ENCODE results near the gene PDZRN4. TPM values are rescaled to one million over a fixed set of nuclear protein-coding genes. Genes with fewer than 3 reads are reported as not detected.
"Not testable (repeated sequence)": the region's sequence is repeated elsewhere in the genome, so short reads cannot be mapped to it uniquely, and the experiment has no call there.

PDZRN4 gene
- total RNA-seq, 4 donors from 2014 or later: 0.42 to 4.4 (median 2.4) TPM

DNA sequence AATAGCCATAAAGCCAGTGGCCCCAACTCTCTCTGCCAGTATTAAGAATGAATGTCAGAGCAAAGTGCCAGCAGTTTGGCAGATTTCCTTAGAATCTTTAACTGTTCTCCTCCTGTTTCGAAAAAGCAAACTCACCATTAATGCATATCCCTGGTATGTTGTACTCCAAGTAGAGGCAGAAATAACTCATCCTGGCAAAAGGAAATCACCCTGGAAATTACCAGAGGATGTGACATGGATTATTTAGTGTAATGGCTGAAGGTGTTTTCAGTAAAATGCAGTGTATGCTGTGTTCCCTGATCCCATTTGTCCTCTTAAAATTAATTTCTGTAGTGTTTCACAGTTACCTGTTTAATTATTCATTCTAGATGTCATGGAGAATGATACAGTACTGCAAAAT, 105.3 kb downstream of the PDZRN4 start:
- 82% methylated on average over 1 of the region's 1 CpG for WGBS
- no peaks in the 10 kb centered on the region for H3K4me1 ChIP-seq
- no peak overlapping the region for H3K4me3 ChIP-seq
- no peaks in the 10 kb centered on the region for H3K9me3 ChIP-seq
- no peaks in the 10 kb centered on the region for H3K36me3 ChIP-seq
- TF ChIP-seq EP300 (IDR thresholded peaks at IDR 0.05): no peak
- TF ChIP-seq POLR2AphosphoS5 (IDR thresholded peaks at IDR 0.05): no peak
- no peak for TF ChIP-seq POLR2A (IDR thresholded peaks at IDR 0.05)
- H3K27me3 ChIP-seq: no peaks in the 10 kb centered on the region
- DNase-seq (ENCODE audit: low spot score in 2 of 2): no peak
- no peak overlapping the region for H3K27ac ChIP-seq

DNA sequence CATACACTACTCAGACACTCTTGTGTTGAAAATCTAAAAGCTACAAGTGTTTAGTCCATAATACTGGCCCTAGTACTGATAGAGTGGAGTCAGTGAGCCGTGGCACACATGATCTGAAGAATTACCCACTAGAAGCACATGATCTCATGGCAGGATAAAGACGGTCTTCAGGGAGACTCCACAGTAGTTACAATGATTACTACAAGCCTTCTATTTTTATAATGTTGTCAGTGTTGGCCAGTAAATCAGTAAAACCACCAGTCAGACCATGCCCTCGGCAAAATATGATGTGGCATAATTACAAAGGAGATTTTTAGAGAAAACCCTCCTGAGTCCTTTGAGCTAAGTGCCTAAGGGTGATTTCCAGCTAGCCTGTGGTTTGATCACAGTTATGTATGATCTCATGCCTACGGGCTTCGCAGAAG, 114.9 kb downstream of the PDZRN4 start:
- Histone ChIP-seq H3K27me3 (no peaks in the 10 kb centered on the region), H3K4me1 (no peaks in the 10 kb centered on the region), H3K4me3 (no peak overlapping the region), H3K36me3 (no peaks in the 10 kb centered on the region), H3K27ac (no peak overlapping the region), H3K9me3 (no peaks in the 10 kb centered on the region)
- TF ChIP-seq EP300 (IDR thresholded peaks at IDR 0.05) (no peak), POLR2AphosphoS5 (IDR thresholded peaks at IDR 0.05) (no peak), POLR2A (IDR thresholded peaks at IDR 0.05) (no peak)
- TF ChIP-seq, protein P1, sequence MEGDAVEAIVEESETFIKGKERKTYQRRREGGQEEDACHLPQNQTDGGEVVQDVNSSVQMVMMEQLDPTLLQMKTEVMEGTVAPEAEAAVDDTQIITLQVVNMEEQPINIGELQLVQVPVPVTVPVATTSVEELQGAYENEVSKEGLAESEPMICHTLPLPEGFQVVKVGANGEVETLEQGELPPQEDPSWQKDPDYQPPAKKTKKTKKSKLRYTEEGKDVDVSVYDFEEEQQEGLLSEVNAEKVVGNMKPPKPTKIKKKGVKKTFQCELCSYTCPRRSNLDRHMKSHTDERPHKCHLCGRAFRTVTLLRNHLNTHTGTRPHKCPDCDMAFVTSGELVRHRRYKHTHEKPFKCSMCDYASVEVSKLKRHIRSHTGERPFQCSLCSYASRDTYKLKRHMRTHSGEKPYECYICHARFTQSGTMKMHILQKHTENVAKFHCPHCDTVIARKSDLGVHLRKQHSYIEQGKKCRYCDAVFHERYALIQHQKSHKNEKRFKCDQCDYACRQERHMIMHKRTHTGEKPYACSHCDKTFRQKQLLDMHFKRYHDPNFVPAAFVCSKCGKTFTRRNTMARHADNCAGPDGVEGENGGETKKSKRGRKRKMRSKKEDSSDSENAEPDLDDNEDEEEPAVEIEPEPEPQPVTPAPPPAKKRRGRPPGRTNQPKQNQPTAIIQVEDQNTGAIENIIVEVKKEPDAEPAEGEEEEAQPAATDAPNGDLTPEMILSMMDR (IDR thresholded peaks at IDR 0.05): no peak
- DNase-seq (ENCODE audit: low spot score in 2 of 2): no peak
- WGBS: 71% methylated on average over 5 of the region's 5 CpGs

DNA sequence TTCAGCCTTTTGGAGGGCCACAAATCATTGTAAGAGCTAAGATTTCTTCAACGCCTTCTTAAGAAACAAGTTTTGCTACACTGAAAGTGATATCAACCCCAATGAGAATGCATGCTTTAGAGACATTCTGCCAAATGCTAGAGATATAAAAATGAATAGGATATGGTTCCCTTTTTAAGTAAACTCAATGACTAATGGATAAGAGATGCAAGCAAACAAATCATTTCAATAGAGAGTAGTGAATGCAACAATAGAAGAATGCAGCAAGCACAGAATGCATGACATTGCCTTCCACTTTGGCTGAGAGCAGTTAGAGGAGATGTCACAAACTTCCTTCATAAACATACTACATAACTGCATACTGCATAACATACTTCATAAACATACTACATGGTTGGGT, 116.4 kb downstream of the PDZRN4 start:
- H3K9me3 ChIP-seq: no peaks in the 10 kb centered on the region
- no peaks in the 10 kb centered on the region for H3K36me3 ChIP-seq
- no peaks in the 10 kb centered on the region for H3K4me1 ChIP-seq
- no peak for TF ChIP-seq POLR2A (IDR thresholded peaks at IDR 0.05)
- no peak for TF ChIP-seq POLR2AphosphoS5 (IDR thresholded peaks at IDR 0.05)
- TF ChIP-seq EP300 (IDR thresholded peaks at IDR 0.05): no peak
- TF ChIP-seq, protein P1 (IDR thresholded peaks at IDR 0.05): no peak
- DNase-seq (ENCODE audit: low spot score in 2 of 2): no peak
- H3K27ac ChIP-seq: no peak overlapping the region
- no peak overlapping the region for H3K4me3 ChIP-seq
- no peaks in the 10 kb centered on the region for H3K27me3 ChIP-seq
- WGBS: 93% methylated on average over 1 of the region's 1 CpG

DNA sequence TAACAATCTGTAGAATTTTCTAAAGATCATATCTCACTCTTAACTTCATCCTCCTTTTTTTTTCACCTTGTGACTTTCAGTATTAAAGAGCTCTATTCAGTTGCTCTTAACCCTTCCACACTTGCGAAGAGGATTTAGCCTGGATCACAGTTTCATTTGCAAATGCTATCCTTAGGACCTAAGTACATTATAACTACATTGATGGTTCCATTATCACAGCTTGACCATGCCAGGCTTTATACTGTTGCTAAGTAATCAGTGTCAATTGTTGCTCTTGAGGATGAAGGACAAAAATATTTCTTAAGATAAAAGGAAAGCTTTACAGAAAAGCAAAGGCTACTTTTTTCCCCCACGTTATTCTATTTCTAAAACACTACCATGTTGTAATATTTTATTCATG, 122.2 kb downstream of the PDZRN4 start:
- Histone ChIP-seq H3K9me3 (no peaks in the 10 kb centered on the region), H3K4me3 (no peak overlapping the region), H3K4me1 (no peaks in the 10 kb centered on the region), H3K27me3 (no peaks in the 10 kb centered on the region), H3K36me3 (no peaks in the 10 kb centered on the region), H3K27ac (no peak overlapping the region)
- 91% methylated on average over 2 of the region's 2 CpGs for WGBS
- TF ChIP-seq EP300 (IDR thresholded peaks at IDR 0.05): no peak
- TF ChIP-seq POLR2A (IDR thresholded peaks at IDR 0.05): no peak
- no peak for TF ChIP-seq POLR2AphosphoS5 (IDR thresholded peaks at IDR 0.05)
- TF ChIP-seq, protein P1 (IDR thresholded peaks at IDR 0.05): no peak
- no peak for DNase-seq (ENCODE audit: low spot score in 2 of 2)

DNA sequence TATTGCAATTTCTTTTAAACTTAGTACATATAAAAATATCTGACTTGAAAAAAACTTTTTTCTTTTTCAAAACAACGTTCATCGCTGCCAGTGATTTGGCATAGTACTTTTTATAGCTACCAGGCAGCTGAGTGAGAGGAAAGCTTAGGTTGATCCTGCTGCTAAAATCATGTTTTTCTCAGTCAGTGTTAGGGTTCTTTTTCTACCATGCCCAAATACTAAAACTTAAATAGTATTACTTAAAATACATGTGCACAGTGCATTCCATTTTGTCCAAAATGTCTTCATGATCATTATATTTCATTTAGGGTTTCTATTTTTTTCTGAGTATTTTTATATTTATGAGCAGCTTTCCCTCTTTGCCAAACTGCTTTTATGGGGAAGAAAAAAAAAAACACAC, 123.8 kb downstream of the PDZRN4 start:
- no peak for DNase-seq (ENCODE audit: low spot score in 2 of 2)
- H3K36me3 ChIP-seq: no peaks in the 10 kb centered on the region
- no peaks in the 10 kb centered on the region for H3K9me3 ChIP-seq
- 74% methylated on average over 2 of the region's 2 CpGs for WGBS
- H3K4me3 ChIP-seq: no peak overlapping the region
- TF ChIP-seq, protein P1 (IDR thresholded peaks at IDR 0.05): no peak
- TF ChIP-seq POLR2AphosphoS5 (IDR thresholded peaks at IDR 0.05) (no peak), EP300 (IDR thresholded peaks at IDR 0.05) (no peak), POLR2A (IDR thresholded peaks at IDR 0.05) (no peak)
- no peaks in the 10 kb centered on the region for H3K27me3 ChIP-seq
- no peak overlapping the region for H3K27ac ChIP-seq
- H3K4me1 ChIP-seq: no peaks in the 10 kb centered on the region

DNA sequence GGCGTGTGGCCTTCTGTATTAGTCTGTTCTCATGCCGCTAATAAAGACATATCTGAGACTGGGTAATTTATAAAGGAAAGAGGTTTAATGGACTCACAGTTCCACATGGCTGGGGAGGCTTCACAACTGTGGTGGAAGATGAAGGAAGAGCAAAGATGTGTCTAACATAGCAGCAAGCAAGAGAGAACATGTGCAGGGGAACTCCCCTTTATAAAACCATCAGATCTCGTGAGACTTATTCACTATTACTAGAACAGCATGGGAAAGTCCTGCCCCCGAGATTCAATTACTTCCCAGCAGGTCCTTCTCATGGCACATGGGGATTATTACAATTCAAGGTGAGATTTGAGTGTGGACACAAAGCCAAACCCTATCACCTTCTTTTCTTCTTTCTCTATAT, 124.3 kb downstream of the PDZRN4 start:
- H3K27me3 ChIP-seq; H3K4me3 ChIP-seq; H3K27ac ChIP-seq; H3K4me1 ChIP-seq; H3K9me3 ChIP-seq; DNase-seq (ENCODE audit: low spot score in 2 of 2); H3K36me3 ChIP-seq: not testable (repeated sequence)
- 65% methylated on average over 4 of the region's 4 CpGs for WGBS

Data from suprapubic skin (tissue), 4 donors.